Esophagus squamous epithelium (tissue), 5 donors: ENCODE results near the gene NFIB. TPM values are rescaled to one million over a fixed set of nuclear protein-coding genes. Genes with fewer than 3 reads are reported as not detected.

Source experiments
- DNase-seq: peaks from one replicate; lab custom pipeline; 2025; lab: John Stamatoyannopoulos, UW
- H3K27ac ChIP-seq, 4 donors: fragments of 200-600 bp; sonication (generic); one replicate each; pipeline ENCODE4 v1.5.1; 2016 to 2019; ENCODE audit warnings: mild to moderate bottlenecking in 1 of 4
- H3K27me3 ChIP-seq, 4 donors: fragments of 200-600 bp; sonication (generic); 1 replicate in 3 of 4; 2 replicates in 1 of 4; pipeline versions ENCODE4 v1.5.1 to v1.6.0; 2017 to 2021; ENCODE audit warnings: antibody characterized with exemption in 1 of 4
- H3K36me3 ChIP-seq, 3 donors: fragments of 200-600 bp; sonication (generic); one replicate each; pipeline ENCODE4 v1.5.1; 2016 to 2019
- H3K4me1 ChIP-seq, 3 donors: fragments of 200-600 bp; sonication (generic); one replicate each; pipeline ENCODE4 v1.5.1; 2017 to 2019
- H3K4me3 ChIP-seq, 4 donors: fragments of 200-600 bp; sonication (generic); 1 replicate in 3 of 4; 2 replicates in 1 of 4; pipeline ENCODE4 v1.5.1; 2016 to 2019; ENCODE audit warnings: mild to moderate bottlenecking in 2 of 4, moderate library complexity in 1 of 4
- H3K9me3 ChIP-seq, 3 donors: fragments of 200-600 bp; sonication (generic); one replicate each; pipeline ENCODE4 v1.5.1; 2016 to 2019
- POLR2A ChIP-seq, 4 donors: fragments of 450-650 bp; IDR thresholded peaks; one replicate each; pipeline ENCODE4 v1.6.1; 2017; ENCODE audit warnings: antibody characterized with exemption in 4 of 4, mild to moderate bottlenecking in 4 of 4, moderate library complexity in 3 of 4
- WGBS, 2 donors: methylation state at CpG; one replicate each; pipeline ENCODE4 v1.1.5; 2018; 5-methylcytosine and 5-hydroxymethylcytosine counted together
- intact Hi-C: fragments of 100-400 bp; cut with DNase I; formaldehyde crosslinking; loops from one replicate; pipeline ENCODE4 v1.15.0; 2022
- total RNA-seq, 4 donors: library from RNA; depleted of rRNA; stranded (reverse); fragments of >200 nt; gene quantifications; one replicate each; pipeline ENCODE4 v1.1.0, GENCODE V29; 2016
- TF ChIP-seq, protein P1 (sequence below), 6 experiments: fragments of 450-650 bp in 4 of 6; fragments of 200-600 bp in 2 of 6; sonication (generic) in 2 of 6; IDR thresholded peaks; one replicate each; pipeline ENCODE4 v1.5.1; 2016 to 2019; ENCODE audit warnings: antibody characterized with exemption in 6 of 6, mild to moderate bottlenecking in 4 of 6, moderate library complexity in 4 of 6
- donor health status: DM: yes; HTN: yes; CAD: no.

The NFIB gene
- total RNA-seq, 4 donors from 2014 or later = 16.8 to 38.1 (median 23.0) TPM

DNA sequence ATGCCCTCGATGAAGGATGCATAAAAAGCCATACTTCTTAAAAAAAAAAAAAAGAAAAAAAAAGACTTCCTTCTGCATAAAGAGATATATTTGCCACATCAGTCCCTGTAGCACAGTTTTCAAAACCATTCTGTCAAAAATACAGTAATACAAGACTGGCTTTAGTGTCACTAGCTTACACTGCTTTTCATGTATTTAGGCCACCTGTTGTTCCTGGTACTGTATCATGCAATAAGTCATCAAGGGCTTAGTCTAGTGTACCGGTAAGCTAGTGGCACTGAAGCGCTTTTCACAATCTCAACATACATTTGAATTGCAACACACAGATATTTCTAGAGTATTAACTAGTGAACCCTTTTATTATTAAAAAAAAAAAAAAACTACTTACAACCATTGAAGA is 231.2 kb downstream of the NFIB start:
- H3K27me3 ChIP-seq = no peaks in the 10 kb centered on the region
- peaks cover 0 to 11% (median 0%) of the 10 kb centered on the region in 3 donors for H3K36me3 ChIP-seq
- no peak overlapping the region for H3K4me3 ChIP-seq
- TF ChIP-seq, protein P1, sequence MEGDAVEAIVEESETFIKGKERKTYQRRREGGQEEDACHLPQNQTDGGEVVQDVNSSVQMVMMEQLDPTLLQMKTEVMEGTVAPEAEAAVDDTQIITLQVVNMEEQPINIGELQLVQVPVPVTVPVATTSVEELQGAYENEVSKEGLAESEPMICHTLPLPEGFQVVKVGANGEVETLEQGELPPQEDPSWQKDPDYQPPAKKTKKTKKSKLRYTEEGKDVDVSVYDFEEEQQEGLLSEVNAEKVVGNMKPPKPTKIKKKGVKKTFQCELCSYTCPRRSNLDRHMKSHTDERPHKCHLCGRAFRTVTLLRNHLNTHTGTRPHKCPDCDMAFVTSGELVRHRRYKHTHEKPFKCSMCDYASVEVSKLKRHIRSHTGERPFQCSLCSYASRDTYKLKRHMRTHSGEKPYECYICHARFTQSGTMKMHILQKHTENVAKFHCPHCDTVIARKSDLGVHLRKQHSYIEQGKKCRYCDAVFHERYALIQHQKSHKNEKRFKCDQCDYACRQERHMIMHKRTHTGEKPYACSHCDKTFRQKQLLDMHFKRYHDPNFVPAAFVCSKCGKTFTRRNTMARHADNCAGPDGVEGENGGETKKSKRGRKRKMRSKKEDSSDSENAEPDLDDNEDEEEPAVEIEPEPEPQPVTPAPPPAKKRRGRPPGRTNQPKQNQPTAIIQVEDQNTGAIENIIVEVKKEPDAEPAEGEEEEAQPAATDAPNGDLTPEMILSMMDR (IDR thresholded peaks at IDR 0.05) = no peak
- TF ChIP-seq POLR2A (IDR thresholded peaks at IDR 0.05) = no peak
- H3K4me1 ChIP-seq = peaks cover 0 to 8% (median 0%) of the 10 kb centered on the region in 3 donors
- intact Hi-C loops = no loop called here
- H3K9me3 ChIP-seq = no peaks in the 10 kb centered on the region
- 80% methylated on average over 3 of the region's 3 CpGs for WGBS, 2 donors
- DNase-seq = no peak
- no peak overlapping the region for H3K27ac ChIP-seq

DNA sequence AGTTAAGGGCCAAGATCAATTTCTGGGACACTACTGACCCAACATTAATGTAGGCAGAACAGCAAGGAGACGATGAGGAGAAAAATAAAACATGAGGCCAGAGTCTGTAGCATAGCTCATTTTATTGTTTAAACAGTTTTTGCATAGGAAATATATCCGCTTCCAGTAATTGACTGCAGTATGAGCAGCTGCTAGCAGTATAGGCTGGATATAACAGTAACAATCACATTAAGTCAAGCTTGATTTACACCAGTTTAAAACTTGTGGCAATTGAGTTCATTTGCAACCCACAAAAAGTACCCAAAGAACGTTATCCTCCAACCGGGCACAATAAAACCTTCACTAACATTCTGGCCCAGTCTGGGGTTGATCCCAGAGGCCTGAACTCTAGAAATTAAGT is 232.2 kb downstream of the NFIB start:
- Histone ChIP-seq H3K9me3 (no peaks in the 10 kb centered on the region), H3K27ac (no peak overlapping the region), H3K4me1 (peaks cover 0 to 8% (median 0%) of the 10 kb centered on the region in 3 donors), H3K27me3 (no peaks in the 10 kb centered on the region), H3K4me3 (no peak overlapping the region), H3K36me3 (peaks cover 0 to under 1% (median 0%) of the 10 kb centered on the region in 3 donors)
- no peak for DNase-seq
- 88 to 92% methylated on average over 4 of the region's 4 CpGs for WGBS, 2 donors
- no peak for TF ChIP-seq POLR2A (IDR thresholded peaks at IDR 0.05)
- TF ChIP-seq, protein P1 (IDR thresholded peaks at IDR 0.05) = no peak
- intact Hi-C loops = no loop called here

DNA sequence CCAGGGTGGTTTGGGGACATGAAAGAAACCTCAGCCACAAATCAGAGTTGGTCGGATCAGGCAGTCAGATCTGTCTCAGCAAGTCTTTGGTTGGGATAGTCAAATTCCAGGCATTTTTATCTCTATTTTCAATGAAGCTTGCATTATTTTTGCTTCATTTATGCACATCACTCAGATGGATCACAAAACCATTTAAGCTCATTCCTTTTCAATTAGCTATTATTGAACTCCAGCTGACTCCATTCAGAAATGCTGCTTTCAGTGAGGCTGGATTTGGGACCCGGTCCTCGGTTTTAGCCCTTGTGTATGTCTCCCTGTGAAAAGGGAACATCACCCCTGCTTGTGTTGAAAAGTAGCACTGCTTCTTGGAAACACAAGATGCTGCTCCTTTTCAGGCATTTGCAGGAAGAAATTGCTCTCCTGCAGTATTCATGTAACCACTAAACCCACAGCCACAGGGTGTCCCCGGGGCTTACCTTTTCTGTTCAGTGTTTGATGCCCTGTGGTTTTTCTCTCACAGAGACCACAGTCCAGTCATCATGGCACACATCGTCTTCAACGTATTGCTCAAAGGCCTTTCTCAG is 232.9 kb downstream of the NFIB start:
- Histone ChIP-seq H3K4me1 (peaks cover 0 to 8% (median 0%) of the 10 kb centered on the region in 3 donors), H3K27me3 (no peaks in the 10 kb centered on the region), H3K4me3 (no peak overlapping the region), H3K27ac (no peak overlapping the region), H3K9me3 (no peaks in the 10 kb centered on the region), H3K36me3 (no peaks in the 10 kb centered on the region)
- no peak for DNase-seq
- TF ChIP-seq, protein P1 (IDR thresholded peaks at IDR 0.05) = no peak
- no peak for TF ChIP-seq POLR2A (IDR thresholded peaks at IDR 0.05)
- 26 to 29% methylated on average over 6 of the region's 6 CpGs for WGBS, 2 donors
- intact Hi-C loops = no loop called here

DNA sequence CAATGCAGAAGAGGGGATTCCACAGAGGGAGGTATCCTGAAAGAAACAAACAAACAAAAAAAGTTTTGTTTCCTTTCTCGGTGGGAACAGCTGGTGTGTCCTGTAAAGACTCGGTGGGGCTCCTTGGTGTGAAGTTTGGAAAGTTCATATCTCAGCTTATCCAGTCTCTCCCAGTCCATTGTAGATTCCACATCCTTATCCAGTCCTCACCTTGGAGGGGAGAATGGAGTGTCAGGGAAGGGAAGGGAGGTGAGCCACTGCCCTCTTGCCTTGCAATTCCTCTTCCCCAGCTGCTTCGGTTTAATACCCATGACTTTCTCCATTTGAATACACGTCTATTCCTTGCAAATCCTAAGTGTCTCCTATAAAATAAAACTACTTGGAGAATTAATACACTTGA is 234.5 kb downstream of the NFIB start:
- DNase-seq = no peak
- intact Hi-C loops = no loop called here
- Histone ChIP-seq H3K27me3 (no peaks in the 10 kb centered on the region), H3K9me3 (no peaks in the 10 kb centered on the region), H3K27ac (no peak overlapping the region), H3K4me1 (peaks cover 0 to 8% (median 0%) of the 10 kb centered on the region in 3 donors), H3K4me3 (no peak overlapping the region), H3K36me3 (no peaks in the 10 kb centered on the region)
- WGBS, 2 donors = 82 to 87% methylated on average over 4 of the region's 4 CpGs
- TF ChIP-seq, protein P1 (IDR thresholded peaks at IDR 0.05) = no peak
- no peak for TF ChIP-seq POLR2A (IDR thresholded peaks at IDR 0.05)

DNA sequence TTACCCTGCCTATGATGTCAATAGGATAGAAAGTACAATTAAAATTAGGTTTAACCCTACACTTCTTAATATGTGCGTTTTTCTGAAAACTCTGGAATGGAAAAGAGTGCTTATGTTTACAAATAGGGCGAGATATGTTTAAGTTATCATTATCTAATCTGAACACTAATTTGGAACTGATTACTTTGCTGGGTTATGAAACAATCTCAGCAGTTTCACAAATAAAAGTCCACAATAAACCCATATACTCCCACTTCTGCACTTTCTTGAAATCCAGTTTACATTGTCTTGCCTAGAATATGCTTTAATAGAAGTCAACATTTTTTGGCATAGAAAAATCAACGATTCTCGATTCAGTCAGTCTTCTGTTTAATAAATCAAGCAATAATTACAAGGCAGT is 236.3 kb downstream of the NFIB start:
- H3K27ac ChIP-seq = no peak overlapping the region
- intact Hi-C loops = no loop called here
- no peak overlapping the region for H3K4me3 ChIP-seq
- no peaks in the 10 kb centered on the region for H3K27me3 ChIP-seq
- peaks cover 0 to 8% (median 0%) of the 10 kb centered on the region in 3 donors for H3K4me1 ChIP-seq
- 61 to 68% methylated on average over 4 of the region's 4 CpGs for WGBS, 2 donors
- H3K36me3 ChIP-seq = no peaks in the 10 kb centered on the region
- TF ChIP-seq, protein P1 (IDR thresholded peaks at IDR 0.05) = no peak
- no peak for TF ChIP-seq POLR2A (IDR thresholded peaks at IDR 0.05)
- DNase-seq = no peak
- H3K9me3 ChIP-seq = no peaks in the 10 kb centered on the region
